BJ (cell line): Measurements from ENCODE around the gene TUBA8. TPM values are rescaled to one million over a fixed set of nuclear protein-coding genes. Genes with fewer than 3 reads are reported as not detected.

ENCODE experiments used
- CTCF ChIA-PET: fragments of 350-600 bp; formaldehyde crosslinking; extraction: SDS; loops from one replicate; lab custom pipeline; 2021; ENCODE audit warnings: antibody characterized with exemption, inconsistent platforms; lab: Yijun Ruan, JAX
- POLR2A ChIA-PET: fragments of 300-600 bp; sonication (Branson Sonifier 250); formaldehyde crosslinking; extraction: SDS; loops from one replicate; lab custom pipeline; 2021; ENCODE audit warnings: antibody characterized with exemption; lab: Charles Lee
- DNase-seq: peaks from one replicate; pipeline ENCODE4 v3.0.0-alpha.2; 2011; ENCODE audit warnings: low read depth
- H3K27me3 ChIP-seq: 2 replicates; pipeline ENCODE4 v1.6.0; 2011; ENCODE audit warnings: low read length; ENCODE audit not compliant: control insufficient read depth, insufficient read depth
- H3K36me3 ChIP-seq: 2 replicates; pipeline ENCODE4 v1.5.1; 2011; ENCODE audit warnings: low read length; ENCODE audit not compliant: control insufficient read depth, insufficient read depth
- H3K4me3 ChIP-seq: 2 replicates; pipeline ENCODE4 v1.5.1; 2011; ENCODE audit warnings: low read depth, mild to moderate bottlenecking, control low read depth, low read length
- polyA plus RNA-seq: library from polyadenylated mRNA; depleted of rRNA; stranded (reverse); fragments of >200 nt; gene quantifications from 2 replicates; pipeline ENCODE4 v1.2.3, GENCODE V29; 2011
- TF ChIP-seq, protein P1 (sequence below): IDR thresholded peaks from 2 replicates; pipeline ENCODE4 v1.5.1; 2011; ENCODE audit warnings: low read depth, mild to moderate bottlenecking, control low read depth, inconsistent platforms, low read length, moderate library complexity; ENCODE audit not compliant: insufficient read depth

The TUBA8 gene
- polyA plus RNA-seq, 1 experiment = 1.3 TPM

DNA sequence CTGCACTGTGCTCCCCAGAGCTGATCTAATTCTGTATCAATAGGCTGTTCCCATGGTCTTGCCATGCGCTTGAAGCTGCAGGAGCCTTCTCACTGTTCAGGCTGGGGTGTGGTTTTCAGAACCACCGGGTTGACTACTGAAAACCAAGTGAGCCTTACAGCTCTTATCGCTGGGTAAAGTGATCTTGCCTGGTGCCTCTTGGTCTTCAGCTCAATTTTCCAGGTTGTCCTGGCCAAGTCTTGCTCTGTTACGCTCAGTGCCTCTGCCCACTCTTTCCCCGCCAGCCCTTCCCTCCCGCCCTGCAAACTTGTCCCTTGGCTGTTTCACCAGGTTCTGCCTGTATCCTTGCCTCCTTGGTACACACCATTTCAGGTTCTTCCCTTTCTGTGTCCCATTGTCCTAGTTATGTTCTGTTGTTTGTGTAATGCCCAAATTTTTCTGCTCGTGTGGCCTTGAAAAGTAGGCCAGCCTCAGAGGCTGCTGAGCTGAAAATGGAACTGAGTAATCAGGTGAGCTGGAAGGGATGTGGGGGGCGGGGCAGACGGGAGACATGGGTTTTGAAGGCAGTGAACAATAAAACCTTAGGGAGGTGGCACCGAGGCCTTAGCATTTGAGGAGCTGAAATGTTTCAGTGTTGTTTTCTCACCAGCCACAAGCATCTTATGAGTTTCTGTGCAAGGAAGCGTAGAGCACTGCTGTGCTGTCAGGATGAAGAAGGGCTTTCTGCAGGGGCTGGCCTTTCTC, 21.6 kb upstream of the TUBA8 start:
- H3K36me3 ChIP-seq = peaks cover 21% of the 10 kb centered on the region
- POLR2A ChIA-PET = no interaction called here
- no peaks in the 10 kb centered on the region for H3K27me3 ChIP-seq
- H3K4me3 ChIP-seq = no peak overlapping the region
- DNase-seq = no peak
- TF ChIP-seq, protein P1, sequence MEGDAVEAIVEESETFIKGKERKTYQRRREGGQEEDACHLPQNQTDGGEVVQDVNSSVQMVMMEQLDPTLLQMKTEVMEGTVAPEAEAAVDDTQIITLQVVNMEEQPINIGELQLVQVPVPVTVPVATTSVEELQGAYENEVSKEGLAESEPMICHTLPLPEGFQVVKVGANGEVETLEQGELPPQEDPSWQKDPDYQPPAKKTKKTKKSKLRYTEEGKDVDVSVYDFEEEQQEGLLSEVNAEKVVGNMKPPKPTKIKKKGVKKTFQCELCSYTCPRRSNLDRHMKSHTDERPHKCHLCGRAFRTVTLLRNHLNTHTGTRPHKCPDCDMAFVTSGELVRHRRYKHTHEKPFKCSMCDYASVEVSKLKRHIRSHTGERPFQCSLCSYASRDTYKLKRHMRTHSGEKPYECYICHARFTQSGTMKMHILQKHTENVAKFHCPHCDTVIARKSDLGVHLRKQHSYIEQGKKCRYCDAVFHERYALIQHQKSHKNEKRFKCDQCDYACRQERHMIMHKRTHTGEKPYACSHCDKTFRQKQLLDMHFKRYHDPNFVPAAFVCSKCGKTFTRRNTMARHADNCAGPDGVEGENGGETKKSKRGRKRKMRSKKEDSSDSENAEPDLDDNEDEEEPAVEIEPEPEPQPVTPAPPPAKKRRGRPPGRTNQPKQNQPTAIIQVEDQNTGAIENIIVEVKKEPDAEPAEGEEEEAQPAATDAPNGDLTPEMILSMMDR = no peak
- CTCF ChIA-PET = interaction anchor here (5.1 kb wide), 1 partner anchor 12 kb away, joined by 29 read pairs; the partner anchor contains the start of gene PEX26

DNA sequence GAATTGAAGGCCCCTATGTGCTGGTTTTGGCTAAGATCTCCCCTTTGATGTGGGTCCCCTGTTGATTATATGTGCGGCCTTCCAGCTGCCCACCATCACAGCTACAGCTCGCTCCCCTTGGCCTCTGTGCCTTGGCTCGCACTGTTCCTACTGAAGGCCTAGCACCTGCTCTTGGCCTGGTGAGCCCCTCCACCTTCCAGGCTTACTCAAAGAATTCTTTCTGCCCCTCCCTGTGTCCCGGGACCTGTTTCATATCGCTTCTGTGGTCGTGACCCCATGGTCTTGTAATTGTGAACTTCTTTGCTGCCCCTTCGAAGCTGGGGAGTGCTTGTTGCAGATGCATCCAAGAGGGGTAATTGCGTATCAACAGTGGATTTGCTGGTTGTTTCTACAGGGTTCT, 20.3 kb upstream of the TUBA8 start:
- ChIA-PET POLR2A (no interaction called here), CTCF (interaction anchor here (0.5 to 5.1 kb wide), 2 partner anchors 10 to 13 kb away, joined by 3 to 29 read pairs; partner anchors contain the start of gene PEX26)
- no peak for DNase-seq
- Histone ChIP-seq H3K36me3 (peaks cover 17% of the 10 kb centered on the region), H3K4me3 (no peak overlapping the region), H3K27me3 (no peaks in the 10 kb centered on the region)
- TF ChIP-seq, protein P1 = no peak

- no peak for DNase-seq
- H3K36me3 ChIP-seq = peaks cover 16% of the 10 kb centered on the region
- H3K4me3 ChIP-seq = no peak overlapping the region
- TF ChIP-seq, protein P1 = no peak
- no peaks in the 10 kb centered on the region for H3K27me3 ChIP-seq
- POLR2A ChIA-PET = no interaction called here
- CTCF ChIA-PET = interaction anchor here (5.1 kb wide), 1 partner anchor 14 kb away, joined by 29 read pairs; the partner anchor contains the start of gene PEX26
These were observed 19.1 kb upstream of the TUBA8 start for GRCh38 chr22:18091478-18091877.

DNA sequence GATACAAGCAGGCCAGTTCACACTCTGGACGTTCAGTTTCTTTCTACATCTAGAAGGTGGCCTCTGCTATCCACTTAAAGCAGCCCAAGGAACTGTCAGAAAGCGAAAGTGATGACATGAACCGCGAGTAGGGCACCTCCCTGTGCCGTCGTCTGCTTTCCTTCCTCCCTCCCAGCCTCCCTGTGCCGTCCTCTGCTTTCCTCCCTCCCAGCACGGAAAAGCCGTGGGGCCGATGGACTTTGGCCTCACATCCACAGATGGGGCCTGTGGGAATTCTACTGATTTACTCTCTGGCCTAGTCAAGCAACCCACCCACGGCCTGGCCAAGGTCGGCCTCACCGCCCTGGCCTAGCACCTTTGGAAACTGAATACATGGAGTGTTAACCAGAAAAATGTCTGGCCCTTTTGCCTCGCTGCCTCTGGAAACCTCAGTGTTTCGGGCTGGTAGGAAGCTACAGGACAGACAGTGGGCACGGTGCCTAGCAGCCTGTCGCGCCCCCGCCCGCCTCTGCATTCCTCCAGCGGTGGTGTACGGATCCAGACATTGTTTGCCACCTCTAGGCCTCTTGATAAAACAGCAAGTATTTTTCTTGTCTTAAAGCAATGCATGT, 18.6 kb upstream of the TUBA8 start:
- TF ChIP-seq, protein P1 = no peak
- DNase-seq = no peak
- Histone ChIP-seq H3K27me3 (no peaks in the 10 kb centered on the region), H3K4me3 (no peak overlapping the region), H3K36me3 (peaks cover 16% of the 10 kb centered on the region)
- ChIA-PET POLR2A (no interaction called here), CTCF (interaction anchor here (5.1 kb wide), 1 partner anchor 15 kb away, joined by 29 read pairs; the partner anchor contains the start of gene PEX26)

GRCh38 chr22:18093661-18094060, 16.9 kb upstream of the TUBA8 start:
- TF ChIP-seq, protein P1 = no peak
- peaks cover 4% of the 10 kb centered on the region for H3K36me3 ChIP-seq
- CTCF ChIA-PET = no interaction called here
- POLR2A ChIA-PET = no interaction called here
- H3K27me3 ChIP-seq = no peaks in the 10 kb centered on the region
- no peak overlapping the region for H3K4me3 ChIP-seq
- no peak for DNase-seq
